HL-60/S4 (cell line): ENCODE measurements around the gene SLC25A20.
"Not testable (repeated sequence)": the region's sequence is repeated elsewhere in the genome, so short reads cannot be mapped to it uniquely, and the experiment has no call there.

ENCODE experiments used
- in situ Hi-C: fragments of 300-500 bp; cut with MboI; formaldehyde crosslinking; loops from 2 replicates; pipeline ENCODE4 v1.14.3; 2022; ENCODE audit warnings: low sequenced_read_pairs

SLC25A20 gene

GRCh38 chr3:48847504-48848423, 50.9 kb downstream of the SLC25A20 start, which contains the start of gene PRKAR2A:
TSS of gene PRKAR2A (minus strand) at chr3:48847874. CDS start at chr3:48847596, 278 bp downstream.
- in situ Hi-C loops: no loop called here

GRCh38 chr3:48847053-48847503, 51.6 kb downstream of the SLC25A20 start:
- in situ Hi-C loops: no loop called here

- in situ Hi-C loops: no loop called here
Measured at GRCh38 chr3:48845170-48845569, 53.5 kb downstream of the SLC25A20 start.

GRCh38 chr3:48837163-48837562, 61.5 kb downstream of the SLC25A20 start:
- in situ Hi-C loops: no loop called here

- in situ Hi-C loops: no loop called here
Measured at GRCh38 chr3:48835650-48836366, 62.9 kb downstream of the SLC25A20 start.

- in situ Hi-C loops: no loop called here
Measured at GRCh38 chr3:48832684-48833083, 66.0 kb downstream of the SLC25A20 start.

- in situ Hi-C loops: no loop called here
Measured at GRCh38 chr3:48830715-48831114, 68.0 kb downstream of the SLC25A20 start.

GRCh38 chr3:48829525-48829924, 69.2 kb downstream of the SLC25A20 start:
- in situ Hi-C loops: not testable (repeated sequence)

- in situ Hi-C loops: not testable (repeated sequence)
Measured at GRCh38 chr3:48827874-48828273, 70.8 kb downstream of the SLC25A20 start.

- in situ Hi-C loops: no loop called here
Measured at GRCh38 chr3:48826451-48826850, 72.2 kb downstream of the SLC25A20 start.

- in situ Hi-C loops: no loop called here
Measured at GRCh38 chr3:48820612-48821324, 77.9 kb downstream of the SLC25A20 start.

- in situ Hi-C loops: no loop called here
Measured at GRCh38 chr3:48819234-48820221, 79.2 kb downstream of the SLC25A20 start.

- in situ Hi-C loops: no loop called here
Measured at GRCh38 chr3:48811524-48811923, 87.2 kb downstream of the SLC25A20 start.
